HG02885 (cell line): ENCODE data around the gene RPL35.

Source experiments
- ATAC-seq: cut with Tn5 transposase; IDR thresholded peaks from one replicate; pipeline ENCODE4 v1.9.1; 2021; ENCODE audit warnings: mild to moderate bottlenecking; ENCODE audit not compliant: unreplicated experiment, poor library complexity

The RPL35 gene

GRCh38 chr9:124828489-124829333 is 33.0 kb downstream of the RPL35 start:
- no peak for ATAC-seq

GRCh38 chr9:124820698-124821623 is 40.8 kb downstream of the RPL35 start:
- no peak for ATAC-seq

- ATAC-seq = peak; percentile 69
These were observed 43.1 kb downstream of the RPL35 start for GRCh38 chr9:124818431-124819281.

GRCh38 chr9:124815601-124816000 is 46.2 kb downstream of the RPL35 start:
- ATAC-seq = no peak

GRCh38 chr9:124814164-124814535 is 47.6 kb downstream of the RPL35 start:
- no peak for ATAC-seq

- ATAC-seq = no peak
These were observed 48.1 kb downstream of the RPL35 start for GRCh38 chr9:124813501-124814163.

GRCh38 chr9:124813041-124813440 is 48.7 kb downstream of the RPL35 start:
- ATAC-seq = no peak

GRCh38 chr9:124812441-124812876 is 49.3 kb downstream of the RPL35 start:
- ATAC-seq = no peak

- ATAC-seq = no peak
These were observed 50.9 kb downstream of the RPL35 start for GRCh38 chr9:124810663-124811355.

- ATAC-seq = no peak
These were observed 51.8 kb downstream of the RPL35 start for GRCh38 chr9:124809741-124810500.

- ATAC-seq = no peak
These were observed 52.5 kb downstream of the RPL35 start for GRCh38 chr9:124809211-124809610.

GRCh38 chr9:124808246-124808956 is 53.4 kb downstream of the RPL35 start:
- ATAC-seq = no peak
